ENCODE data around the gene ZNF540.
"Not testable (repeated sequence)": the region's sequence is repeated elsewhere in the genome, so short reads cannot be mapped to it uniquely, and the experiment has no call there.

The ZNF540 gene

GRCh38 chr19:37594304-37594981, at the start of gene ZNF540, which contains the start of gene ZNF571:
Gene ZNF540, plus strand, starts transcription at chr19:37594876. Its CDS starts 3,572 bp downstream, at chr19:37598448.
Gene ZNF571, minus strand, starts transcription at chr19:37594792. Its CDS starts 8,116 bp downstream, at chr19:37586676.
- DNase-seq (ENCODE audit: low read depth in 2 of 2): peak; percentile 90 to 91

GRCh38 chr19:37551129-37551993, 43.3 kb upstream of the ZNF540 start:
- DNase-seq (ENCODE audit: low read depth in 2 of 2): peak; percentile 6 to 9

GRCh38 chr19:37563518-37563917, 31.2 kb upstream of the ZNF540 start:
- DNase-seq (ENCODE audit: low read depth in 2 of 2): no peak

GRCh38 chr19:37564624-37565369, 29.9 kb upstream of the ZNF540 start:
- no peak for DNase-seq (ENCODE audit: low read depth in 2 of 2)

- no peak for DNase-seq (ENCODE audit: low read depth in 2 of 2)
Measured at GRCh38 chr19:37565370-37565669, 29.4 kb upstream of the ZNF540 start.

GRCh38 chr19:37572203-37572602, 22.5 kb upstream of the ZNF540 start:
- DNase-seq (ENCODE audit: low read depth in 2 of 2): no peak

- no peak for DNase-seq (ENCODE audit: low read depth in 2 of 2)
Measured at GRCh38 chr19:37583340-37583739, 11.3 kb upstream of the ZNF540 start.

GRCh38 chr19:37593996-37594303, 726 bp upstream of the ZNF540 start:
- DNase-seq (ENCODE audit: low read depth in 2 of 2): no peak

- DNase-seq (ENCODE audit: low read depth in 2 of 2): peak; percentile 48 to 53
Measured at GRCh38 chr19:37594982-37595382, 306 bp downstream of the ZNF540 start.

- no peak for DNase-seq (ENCODE audit: low read depth in 2 of 2)
Measured at GRCh38 chr19:37635076-37636056, 40.7 kb downstream of the ZNF540 start.

- DNase-seq (ENCODE audit: low read depth in 2 of 2): no peak
Measured at GRCh38 chr19:37654118-37654517, 59.4 kb downstream of the ZNF540 start.

GRCh38 chr19:37654629-37655300, 60.1 kb downstream of the ZNF540 start:
- DNase-seq (ENCODE audit: low read depth in 2 of 2): peak in 1 of 2 donors; percentile 3

- DNase-seq (ENCODE audit: low read depth in 2 of 2): peak; percentile 30 to 69
Measured at GRCh38 chr19:37655301-37655688, 60.6 kb downstream of the ZNF540 start, which contains the start of gene ZFP30. Gene ZFP30, minus strand, starts transcription at chr19:37655465. Its CDS starts 7,643 bp downstream, at chr19:37647822.

GRCh38 chr19:37655689-37656371, 61.2 kb downstream of the ZNF540 start:
- peak; percentile 68 to 79 for DNase-seq (ENCODE audit: low read depth in 2 of 2)

- not testable (repeated sequence) for DNase-seq (ENCODE audit: low read depth in 2 of 2)
Measured at GRCh38 chr19:37657157-37657556, 62.5 kb downstream of the ZNF540 start.

Data from stimulated activated CD8-positive, alpha-beta memory T cell treated with anti-CD3 and anti-CD28 coated beads, Interleukin-7, amount 100 ng/mL, for 4 hours (primary cell).